ENCODE results near the gene CHI3L1.

CHI3L1 gene

GRCh38 chr1:203136409-203137042 lies 50.0 kb downstream of the CHI3L1 start:
- FAIRE-seq (no peak), DNase-seq (ENCODE audit: low spot score) (no peak)

GRCh38 chr1:203135636-203136305 lies 50.7 kb downstream of the CHI3L1 start:
- FAIRE-seq (peak; percentile 80), DNase-seq (ENCODE audit: low spot score) (peak; percentile 64)

- DNase-seq (ENCODE audit: low spot score) = peak; percentile 93
- FAIRE-seq = peak; percentile 92
Observed at GRCh38 chr1:203133970-203134725, 52.4 kb downstream of the CHI3L1 start.

GRCh38 chr1:203131548-203132200 lies 54.8 kb downstream of the CHI3L1 start:
- DNase-seq (ENCODE audit: low spot score) (no peak), FAIRE-seq (no peak)

GRCh38 chr1:203130358-203130985 lies 56.0 kb downstream of the CHI3L1 start:
- DNase-seq (ENCODE audit: low spot score) = no peak
- no peak for FAIRE-seq

- FAIRE-seq (no peak), DNase-seq (ENCODE audit: low spot score) (peak; percentile 22)
Observed at GRCh38 chr1:203129501-203130231, 56.8 kb downstream of the CHI3L1 start.
